Right atrium auricular region (tissue), 2 donors: ENCODE data around the gene CDNF. TPM values are rescaled to one million over a fixed set of nuclear protein-coding genes. Genes with fewer than 3 reads are reported as not detected.

ENCODE experiments used
- DNase-seq: peaks from one replicate; pipeline ENCODE4 v3.0.0-alpha.2; 2019; ENCODE audit warnings: low spot score
- H3K27ac ChIP-seq, 2 donors: fragments of 200-600 bp; sonication (generic); 1 replicate in 1 of 2; 2 replicates in 1 of 2; pipeline ENCODE4 v1.5.1; 2016 to 2019
- H3K27me3 ChIP-seq, 2 donors: fragments of 200-600 bp; sonication (generic); one replicate each; pipeline versions ENCODE4 v1.5.1 to v1.6.0; 2017 to 2019
- H3K36me3 ChIP-seq: fragments of 200-600 bp; sonication (generic); one replicate; pipeline ENCODE4 v1.5.1; 2016
- H3K4me1 ChIP-seq, 2 donors: fragments of 200-600 bp; sonication (generic); one replicate each; pipeline versions ENCODE4 v1.5.1 to v1.6.0; 2017 to 2019
- H3K4me3 ChIP-seq, 2 donors: fragments of 200-600 bp; sonication (generic); 1 replicate in 1 of 2; 2 replicates in 1 of 2; pipeline ENCODE4 v1.5.1; 2017 to 2019; ENCODE audit warnings: mild to moderate bottlenecking in 1 of 2, moderate library complexity in 1 of 2
- H3K9me3 ChIP-seq, 2 donors: fragments of 200-600 bp; sonication (generic); one replicate each; pipeline ENCODE4 v1.5.1; 2019
- total RNA-seq, 2 donors: library from RNA; depleted of rRNA; stranded (reverse); fragments of >200 nt; gene quantifications; one replicate each; pipeline ENCODE4 v1.1.0, GENCODE V29; 2016
- TF ChIP-seq, protein P1 (sequence below), 2 donors: fragments of 200-600 bp; sonication (generic); IDR thresholded peaks; one replicate each; pipeline ENCODE4 v1.5.1; 2019; ENCODE audit warnings: antibody characterized with exemption in 2 of 2

CDNF gene
- total RNA-seq, 2 donors from 2014 or later = 1.1 to 3.3 TPM

- Histone ChIP-seq H3K27ac (no peak overlapping the region), H3K9me3 (no peaks in the 10 kb centered on the region), H3K36me3 (peaks cover 50% of the 10 kb centered on the region), H3K4me3 (no peak overlapping the region), H3K4me1 (no peaks in the 10 kb centered on the region), H3K27me3 (no peaks in the 10 kb centered on the region)
- DNase-seq = no peak
- TF ChIP-seq, protein P1, sequence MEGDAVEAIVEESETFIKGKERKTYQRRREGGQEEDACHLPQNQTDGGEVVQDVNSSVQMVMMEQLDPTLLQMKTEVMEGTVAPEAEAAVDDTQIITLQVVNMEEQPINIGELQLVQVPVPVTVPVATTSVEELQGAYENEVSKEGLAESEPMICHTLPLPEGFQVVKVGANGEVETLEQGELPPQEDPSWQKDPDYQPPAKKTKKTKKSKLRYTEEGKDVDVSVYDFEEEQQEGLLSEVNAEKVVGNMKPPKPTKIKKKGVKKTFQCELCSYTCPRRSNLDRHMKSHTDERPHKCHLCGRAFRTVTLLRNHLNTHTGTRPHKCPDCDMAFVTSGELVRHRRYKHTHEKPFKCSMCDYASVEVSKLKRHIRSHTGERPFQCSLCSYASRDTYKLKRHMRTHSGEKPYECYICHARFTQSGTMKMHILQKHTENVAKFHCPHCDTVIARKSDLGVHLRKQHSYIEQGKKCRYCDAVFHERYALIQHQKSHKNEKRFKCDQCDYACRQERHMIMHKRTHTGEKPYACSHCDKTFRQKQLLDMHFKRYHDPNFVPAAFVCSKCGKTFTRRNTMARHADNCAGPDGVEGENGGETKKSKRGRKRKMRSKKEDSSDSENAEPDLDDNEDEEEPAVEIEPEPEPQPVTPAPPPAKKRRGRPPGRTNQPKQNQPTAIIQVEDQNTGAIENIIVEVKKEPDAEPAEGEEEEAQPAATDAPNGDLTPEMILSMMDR (IDR thresholded peaks at IDR 0.05) = no peak
Measured at GRCh38 chr10:14844948-14845347, 7.1 kb upstream of the CDNF start.

DNA sequence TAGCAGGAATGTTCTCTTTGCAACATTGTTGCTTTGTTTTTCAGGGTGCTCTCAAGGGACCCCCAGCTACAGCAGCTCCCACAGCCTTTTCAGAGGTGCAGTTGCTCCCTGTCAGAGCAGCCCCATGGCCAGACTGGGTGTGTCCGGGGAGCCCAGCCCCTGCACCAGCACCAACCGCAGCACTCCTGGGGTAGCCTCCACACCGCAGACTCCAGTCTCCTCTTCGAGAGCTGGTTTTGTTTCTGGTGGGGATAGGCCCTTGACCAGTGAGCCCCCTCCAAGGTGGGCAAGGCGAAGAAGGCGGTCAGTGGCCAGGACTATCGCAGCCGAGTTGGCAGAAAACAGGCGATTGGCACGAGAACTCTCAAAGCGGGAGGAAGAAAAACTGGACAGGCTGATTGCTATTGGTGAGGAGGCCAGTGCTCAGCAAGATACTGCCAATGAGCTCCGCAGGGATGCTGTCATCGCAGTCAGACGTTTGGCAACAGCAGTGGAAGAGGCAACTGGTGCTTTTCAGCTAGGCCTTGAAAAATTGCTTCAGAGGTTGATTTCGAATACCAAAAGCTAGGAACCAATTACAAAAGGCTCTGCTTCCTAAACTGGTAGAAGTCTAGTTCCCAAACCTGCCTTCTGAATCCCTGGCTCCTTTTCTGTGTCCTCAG, 5.6 kb upstream of the CDNF start:
- Histone ChIP-seq H3K27me3 (no peaks in the 10 kb centered on the region), H3K4me1 (peaks cover 0 to 6% of the 10 kb centered on the region in 2 donors), H3K36me3 (peaks cover 38% of the 10 kb centered on the region), H3K4me3 (no peak overlapping the region), H3K27ac (no peak overlapping the region), H3K9me3 (no peaks in the 10 kb centered on the region)
- no peak for DNase-seq
- TF ChIP-seq, protein P1 (IDR thresholded peaks at IDR 0.05) = no peak

DNA sequence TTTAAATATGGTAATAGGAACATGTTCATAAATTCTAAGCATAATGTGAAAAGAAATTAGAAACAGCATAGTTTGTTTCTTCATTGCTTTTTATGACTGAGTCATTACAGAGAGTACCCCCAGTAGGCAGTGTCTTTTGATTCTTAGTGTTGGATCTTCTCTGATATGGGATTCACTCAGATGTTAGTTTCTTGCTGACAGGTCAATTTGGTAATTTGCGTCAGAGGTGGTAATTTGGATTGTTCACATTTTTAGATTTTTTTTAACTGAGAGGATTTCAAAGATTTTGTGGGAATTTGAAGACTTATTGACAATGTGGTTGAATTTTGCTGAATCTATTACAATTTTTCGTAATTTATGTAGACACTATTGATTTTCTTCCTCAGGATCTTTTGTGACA, 2.3 kb upstream of the CDNF start:
- TF ChIP-seq, protein P1 (IDR thresholded peaks at IDR 0.05) = no peak
- H3K4me3 ChIP-seq = no peak overlapping the region
- DNase-seq = no peak
- peaks cover 0 to 16% of the 10 kb centered on the region in 2 donors for H3K4me1 ChIP-seq
- no peak overlapping the region for H3K27ac ChIP-seq
- H3K36me3 ChIP-seq = peaks cover 38% of the 10 kb centered on the region
- no peaks in the 10 kb centered on the region for H3K27me3 ChIP-seq
- H3K9me3 ChIP-seq = no peaks in the 10 kb centered on the region

GRCh38 chr10:14839305-14839695, 1.5 kb upstream of the CDNF start:
- TF ChIP-seq, protein P1 (IDR thresholded peaks at IDR 0.05) = no peak
- Histone ChIP-seq H3K27ac (peak overlapping the region; percentile 92 to 98), H3K27me3 (no peaks in the 10 kb centered on the region), H3K9me3 (no peaks in the 10 kb centered on the region), H3K36me3 (peaks cover 30% of the 10 kb centered on the region), H3K4me3 (peak overlapping the region; percentile 97 to 99), H3K4me1 (peaks cover 0 to 16% of the 10 kb centered on the region in 2 donors)
- DNase-seq = no peak

DNA sequence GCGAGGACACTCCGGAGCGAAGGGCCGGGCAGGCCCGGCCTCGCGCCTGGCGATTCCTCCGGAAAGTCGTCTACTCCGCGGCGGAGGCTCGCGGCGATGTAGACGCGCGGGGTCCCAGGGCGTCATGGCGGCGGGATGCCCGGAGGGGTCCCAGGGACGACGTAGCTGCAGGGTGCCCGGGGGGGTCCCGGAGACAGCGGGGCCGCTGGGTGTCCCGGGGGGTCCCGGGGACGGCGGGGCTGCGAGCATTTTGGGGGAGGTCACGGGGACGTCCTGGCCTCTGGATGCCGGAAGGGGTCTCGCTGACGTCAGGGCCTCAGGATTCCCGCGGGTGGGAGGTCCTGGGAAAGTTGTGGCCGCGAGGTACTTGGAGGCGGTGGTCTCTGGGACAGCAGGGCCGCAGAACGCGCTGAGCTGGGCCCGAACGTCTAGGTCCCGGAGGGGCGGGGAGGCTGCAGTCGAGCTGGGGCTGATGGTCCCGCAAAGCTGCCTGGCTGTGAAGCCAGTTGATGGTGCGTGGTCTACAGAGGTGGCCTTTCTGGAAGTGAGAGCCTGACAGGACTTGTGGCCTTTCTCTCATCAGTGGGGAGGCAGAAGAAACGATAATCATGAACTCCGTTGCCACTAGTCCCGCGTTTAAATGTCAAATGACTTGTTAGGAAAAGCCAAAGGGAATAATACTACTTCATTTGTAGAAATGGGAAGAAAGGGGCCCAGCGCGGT, 906 bp upstream of the CDNF start:
- DNase-seq = no peak
- H3K9me3 ChIP-seq = no peaks in the 10 kb centered on the region
- H3K27me3 ChIP-seq = no peaks in the 10 kb centered on the region
- TF ChIP-seq, protein P1 (IDR thresholded peaks at IDR 0.05) = no peak
- H3K4me3 ChIP-seq = peak overlapping the region; percentile 97 to 99
- peak overlapping the region; percentile 92 to 98 for H3K27ac ChIP-seq
- H3K4me1 ChIP-seq = peaks cover 0 to 16% of the 10 kb centered on the region in 2 donors
- H3K36me3 ChIP-seq = peaks cover 25% of the 10 kb centered on the region
